Measurements from ENCODE around the gene ZNF544.
A peak's percentile ranks its signal among the peaks of the same experiment; 100 is the strongest.
"Not testable (repeated sequence)": the region's sequence is repeated elsewhere in the genome, so short reads cannot be mapped to it uniquely, and the experiment has no call there.

The ZNF544 gene

GRCh38 chr19:58248886-58249285 lies 20.2 kb downstream of the ZNF544 start:
- H3K4me3 ChIP-seq (ENCODE audit: low read depth, low read length) = no peak overlapping the region
- DNase-seq (ENCODE audit: low read depth) = no peak
- TF ChIP-seq CTCF (IDR thresholded peaks at IDR 0.05; ENCODE audit: insufficient read depth, low read depth, low read length, missing control alignments) = no peak

GRCh38 chr19:58252102-58252685 lies 23.5 kb downstream of the ZNF544 start:
- no peak overlapping the region for H3K4me3 ChIP-seq (ENCODE audit: low read depth, low read length)
- DNase-seq (ENCODE audit: low read depth) = no peak
- TF ChIP-seq CTCF (IDR thresholded peaks at IDR 0.05; ENCODE audit: insufficient read depth, low read depth, low read length, missing control alignments) = no peak

- DNase-seq (ENCODE audit: low read depth); H3K4me3 ChIP-seq (ENCODE audit: low read depth, low read length): not testable (repeated sequence)
Observed at GRCh38 chr19:58258259-58258658, 29.5 kb downstream of the ZNF544 start.

DNA sequence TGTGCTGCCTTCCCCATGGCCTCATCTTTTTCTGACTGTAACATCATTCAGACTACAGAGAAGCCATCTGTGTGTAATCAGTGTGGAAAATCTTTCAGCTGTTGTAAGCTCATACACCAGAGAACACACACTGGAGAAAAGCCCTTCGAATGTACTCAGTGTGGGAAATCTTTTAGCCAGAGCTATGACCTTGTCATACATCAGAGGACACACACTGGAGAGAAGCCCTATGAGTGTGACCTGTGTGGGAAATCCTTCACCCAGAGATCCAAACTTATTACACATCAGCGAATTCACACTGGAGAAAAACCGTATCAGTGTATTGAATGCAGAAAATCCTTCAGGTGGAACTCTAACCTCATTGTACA lies 32.9 kb downstream of the ZNF544 start:
- DNase-seq (ENCODE audit: low read depth) = no peak
- H3K4me3 ChIP-seq (ENCODE audit: low read depth, low read length) = no peak overlapping the region
- no peak for TF ChIP-seq CTCF (IDR thresholded peaks at IDR 0.05; ENCODE audit: insufficient read depth, low read depth, low read length, missing control alignments)

- DNase-seq (ENCODE audit: low read depth) = peak; percentile 18
- TF ChIP-seq CTCF (IDR thresholded peaks at IDR 0.05; ENCODE audit: insufficient read depth, low read depth, low read length, missing control alignments) = no peak
- H3K4me3 ChIP-seq (ENCODE audit: low read depth, low read length) = no peak overlapping the region
Observed at GRCh38 chr19:58261968-58262921, 33.5 kb downstream of the ZNF544 start.

GRCh38 chr19:58262922-58263296 lies 34.2 kb downstream of the ZNF544 start:
- DNase-seq (ENCODE audit: low read depth) = no peak
- TF ChIP-seq CTCF (IDR thresholded peaks at IDR 0.05; ENCODE audit: insufficient read depth, low read depth, low read length, missing control alignments) = no peak
- no peak overlapping the region for H3K4me3 ChIP-seq (ENCODE audit: low read depth, low read length)

DNA sequence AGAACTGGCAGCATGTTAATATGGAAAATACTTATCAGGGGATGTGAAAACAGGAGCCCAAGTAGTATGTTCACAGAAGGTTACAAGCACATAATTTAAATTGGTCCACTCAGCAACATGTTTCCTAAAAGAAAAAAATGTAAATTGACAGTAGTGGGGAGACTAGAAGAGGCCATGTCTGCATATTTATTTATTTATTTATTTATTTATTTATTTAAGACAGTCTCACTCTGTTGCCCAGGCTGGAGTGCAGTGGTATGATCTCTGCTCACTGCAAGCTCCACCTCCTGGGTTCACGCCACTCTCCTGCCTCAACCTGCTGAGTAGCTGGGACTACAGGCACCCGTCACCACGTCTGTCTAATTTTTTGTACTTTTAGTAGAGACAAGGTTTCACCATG lies 36.4 kb downstream of the ZNF544 start:
- no peak for TF ChIP-seq CTCF (IDR thresholded peaks at IDR 0.05; ENCODE audit: insufficient read depth, low read depth, low read length, missing control alignments)
- no peak for DNase-seq (ENCODE audit: low read depth)
- no peak overlapping the region for H3K4me3 ChIP-seq (ENCODE audit: low read depth, low read length)
